SK-N-MC (cell line): ENCODE measurements around the gene FLT1.

Source experiments
- EZH2 ChIP-seq: fragments of 200-600 bp; sonication (generic); IDR thresholded peaks from one replicate; pipeline ENCODE4 v1.6.1; 2017; ENCODE audit warnings: antibody characterized with exemption
- FOXP2 ChIP-seq: optimal IDR thresholded peaks from 2 replicates; pipeline ENCODE3; 2011; ENCODE audit warnings: mild to moderate bottlenecking, moderate library complexity; ENCODE audit not compliant: insufficient read depth; ENCODE audit errors: extremely low read length, control extremely low read depth
- POLR2AphosphoS5 ChIP-seq: IDR thresholded peaks from 2 replicates; pipeline ENCODE4 v1.6.1; 2012; ENCODE audit warnings: mild to moderate bottlenecking, low read depth, low read length, borderline replicate concordance

DNA sequence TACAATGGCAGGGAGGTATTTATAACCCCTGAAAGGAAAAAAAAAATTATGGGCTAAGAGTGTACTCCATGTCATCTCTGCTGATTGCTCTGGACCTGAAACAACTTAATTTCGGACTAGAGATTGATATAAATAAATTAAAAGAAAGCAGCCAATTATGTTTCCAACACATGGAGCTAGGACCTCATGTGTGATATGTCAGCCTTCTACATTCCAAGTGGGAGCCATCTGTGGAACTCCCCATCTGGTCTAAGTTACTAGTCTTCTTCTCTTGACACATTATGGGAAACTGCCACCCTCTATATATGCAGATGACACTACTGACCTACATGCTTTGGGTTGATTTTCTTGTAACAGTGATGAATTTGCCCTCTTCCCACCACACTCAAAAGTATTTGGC, 86.1 kb downstream of the FLT1 start:
- no peak for TF ChIP-seq POLR2AphosphoS5
- no peak for TF ChIP-seq EZH2
- TF ChIP-seq FOXP2, result no peak
